ENCODE results near the gene DAAM1. TPM values are rescaled to one million over a fixed set of nuclear protein-coding genes. Genes with fewer than 3 reads are reported as not detected.

Gene DAAM1
- total RNA-seq, 2 donors from 2014 or later: 61.4 to 67.0 TPM

DNA sequence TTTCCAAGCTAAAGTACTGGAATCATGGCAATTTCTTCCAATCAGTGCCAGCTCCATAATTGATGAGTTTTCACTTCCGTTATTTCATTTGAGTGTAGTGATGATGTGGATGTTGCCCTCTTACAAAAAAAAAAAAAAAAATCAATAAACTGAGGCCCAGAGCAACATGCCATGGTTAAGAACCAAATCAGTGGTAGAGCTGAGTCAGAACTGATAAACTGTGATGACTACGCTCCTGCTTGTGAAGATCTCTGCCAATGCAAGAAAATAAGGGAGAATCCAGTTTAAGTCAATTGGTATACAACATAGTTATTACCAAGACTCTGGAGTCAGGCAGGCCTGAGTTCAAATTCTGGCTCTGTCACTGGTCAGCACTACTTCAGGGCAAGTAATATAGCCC, 174.0 kb downstream of the DAAM1 start:
- peaks cover 0 to 76% of the 10 kb centered on the region in 2 donors for H3K4me1 ChIP-seq
- H3K36me3 ChIP-seq: peaks cover 22% of the 10 kb centered on the region
- H3K27ac ChIP-seq: peak overlapping the region; percentile 76 to 86
- H3K4me3 ChIP-seq: no peak overlapping the region
- no peaks in the 10 kb centered on the region for H3K27me3 ChIP-seq
- H3K9me3 ChIP-seq: no peaks in the 10 kb centered on the region
- no peak for DNase-seq (ENCODE audit: low spot score)
- TF ChIP-seq, protein P1, sequence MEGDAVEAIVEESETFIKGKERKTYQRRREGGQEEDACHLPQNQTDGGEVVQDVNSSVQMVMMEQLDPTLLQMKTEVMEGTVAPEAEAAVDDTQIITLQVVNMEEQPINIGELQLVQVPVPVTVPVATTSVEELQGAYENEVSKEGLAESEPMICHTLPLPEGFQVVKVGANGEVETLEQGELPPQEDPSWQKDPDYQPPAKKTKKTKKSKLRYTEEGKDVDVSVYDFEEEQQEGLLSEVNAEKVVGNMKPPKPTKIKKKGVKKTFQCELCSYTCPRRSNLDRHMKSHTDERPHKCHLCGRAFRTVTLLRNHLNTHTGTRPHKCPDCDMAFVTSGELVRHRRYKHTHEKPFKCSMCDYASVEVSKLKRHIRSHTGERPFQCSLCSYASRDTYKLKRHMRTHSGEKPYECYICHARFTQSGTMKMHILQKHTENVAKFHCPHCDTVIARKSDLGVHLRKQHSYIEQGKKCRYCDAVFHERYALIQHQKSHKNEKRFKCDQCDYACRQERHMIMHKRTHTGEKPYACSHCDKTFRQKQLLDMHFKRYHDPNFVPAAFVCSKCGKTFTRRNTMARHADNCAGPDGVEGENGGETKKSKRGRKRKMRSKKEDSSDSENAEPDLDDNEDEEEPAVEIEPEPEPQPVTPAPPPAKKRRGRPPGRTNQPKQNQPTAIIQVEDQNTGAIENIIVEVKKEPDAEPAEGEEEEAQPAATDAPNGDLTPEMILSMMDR (IDR thresholded peaks at IDR 0.05): no peak

DNA sequence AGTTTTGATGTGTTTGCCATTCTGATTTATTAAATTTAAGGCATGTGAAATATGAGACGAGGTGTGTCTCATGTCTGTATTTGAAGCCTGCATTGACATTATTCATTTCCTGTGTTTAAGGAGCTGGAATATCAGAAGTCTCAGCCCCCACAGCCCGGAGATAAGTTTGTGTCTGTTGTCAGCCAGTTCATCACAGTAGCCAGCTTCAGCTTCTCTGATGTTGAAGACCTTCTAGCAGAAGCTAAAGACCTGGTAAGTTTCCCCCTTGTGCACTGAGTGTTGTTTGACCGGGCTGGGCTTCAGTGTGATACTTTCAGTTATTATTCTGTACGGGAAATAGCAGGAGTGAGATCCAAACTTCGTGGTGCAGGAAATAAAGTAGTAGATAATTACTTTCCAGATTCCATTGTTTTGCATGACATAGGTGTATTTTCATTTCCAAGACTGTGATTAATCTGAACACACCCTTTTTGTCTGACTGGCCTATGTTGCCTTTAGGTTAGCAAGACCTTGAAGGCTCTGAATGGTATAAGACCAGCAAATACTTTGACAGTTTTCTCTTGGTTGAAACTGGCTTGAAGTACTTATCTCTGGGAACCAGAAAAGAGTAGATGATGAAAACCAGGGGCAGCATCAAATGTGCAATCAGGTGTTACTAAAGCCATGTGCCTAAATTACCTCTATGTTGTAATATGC, 175.2 kb downstream of the DAAM1 start:
- Histone ChIP-seq H3K9me3 (no peaks in the 10 kb centered on the region), H3K27ac (peak overlapping the region; percentile 76 to 86), H3K4me3 (no peak overlapping the region), H3K36me3 (peaks cover 33% of the 10 kb centered on the region), H3K4me1 (peaks cover 0 to 64% of the 10 kb centered on the region in 2 donors), H3K27me3 (no peaks in the 10 kb centered on the region)
- TF ChIP-seq, protein P1 (IDR thresholded peaks at IDR 0.05): no peak
- no peak for DNase-seq (ENCODE audit: low spot score)

DNA sequence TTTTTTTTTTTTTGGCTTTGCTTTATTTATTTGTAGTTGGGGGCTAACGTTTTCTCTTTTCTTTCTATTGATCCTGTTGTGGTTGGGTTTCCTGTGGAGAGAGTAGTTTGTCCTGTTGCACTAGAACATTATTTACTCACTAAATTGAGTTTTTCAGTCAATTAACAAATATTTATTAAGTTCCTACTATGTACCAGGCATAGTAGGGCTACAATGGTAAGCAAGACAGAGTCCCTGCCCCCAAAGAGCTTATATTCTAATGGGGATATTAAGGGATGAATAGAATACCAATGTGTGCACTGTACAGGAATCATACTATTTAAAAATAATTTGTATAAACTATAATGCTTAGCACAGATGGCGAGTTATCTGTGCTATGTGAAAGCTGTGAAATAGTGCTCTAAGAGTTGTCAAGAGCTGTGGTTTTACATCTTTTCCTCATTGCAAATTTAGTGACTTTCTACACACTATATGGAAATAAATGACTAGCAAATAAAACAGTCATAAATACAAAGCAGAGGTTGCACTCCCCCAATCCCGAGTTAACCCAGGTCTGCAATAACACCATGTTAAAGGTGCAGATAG, 181.8 kb downstream of the DAAM1 start:
- TF ChIP-seq, protein P1 (IDR thresholded peaks at IDR 0.05): no peak
- H3K27ac ChIP-seq: peak overlapping the region in 1 of 2 donors; percentile 78
- no peaks in the 10 kb centered on the region for H3K27me3 ChIP-seq
- no peak for DNase-seq (ENCODE audit: low spot score)
- H3K36me3 ChIP-seq: peaks cover 24% of the 10 kb centered on the region
- no peak overlapping the region for H3K4me3 ChIP-seq
- H3K4me1 ChIP-seq: peaks cover 0 to 48% of the 10 kb centered on the region in 2 donors
- no peaks in the 10 kb centered on the region for H3K9me3 ChIP-seq

DNA sequence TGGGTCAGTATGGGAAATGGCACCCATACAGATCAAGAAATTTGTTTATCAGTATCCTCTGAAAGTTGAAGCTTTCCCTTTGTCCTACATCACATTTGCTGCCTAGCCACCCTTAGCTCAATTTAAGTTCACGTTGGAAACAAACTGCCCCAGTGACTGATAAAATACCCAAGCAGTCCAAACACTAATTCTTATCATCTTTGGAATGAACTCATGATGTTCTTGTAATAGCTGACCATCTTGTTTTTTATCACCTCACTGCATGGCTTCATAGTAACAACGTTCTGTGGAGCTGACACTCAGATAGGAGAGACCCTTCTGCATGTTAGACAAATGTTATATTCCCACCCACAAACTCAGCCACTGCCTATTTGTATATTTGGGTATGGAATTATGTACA, 183.3 kb downstream of the DAAM1 start:
- no peak for DNase-seq (ENCODE audit: low spot score)
- H3K4me1 ChIP-seq: peaks cover 0 to 42% of the 10 kb centered on the region in 2 donors
- H3K36me3 ChIP-seq: peaks cover 19% of the 10 kb centered on the region
- no peaks in the 10 kb centered on the region for H3K9me3 ChIP-seq
- no peaks in the 10 kb centered on the region for H3K27me3 ChIP-seq
- TF ChIP-seq, protein P1 (IDR thresholded peaks at IDR 0.05): no peak
- H3K4me3 ChIP-seq: no peak overlapping the region
- H3K27ac ChIP-seq: peak overlapping the region; percentile 46 to 78

DNA sequence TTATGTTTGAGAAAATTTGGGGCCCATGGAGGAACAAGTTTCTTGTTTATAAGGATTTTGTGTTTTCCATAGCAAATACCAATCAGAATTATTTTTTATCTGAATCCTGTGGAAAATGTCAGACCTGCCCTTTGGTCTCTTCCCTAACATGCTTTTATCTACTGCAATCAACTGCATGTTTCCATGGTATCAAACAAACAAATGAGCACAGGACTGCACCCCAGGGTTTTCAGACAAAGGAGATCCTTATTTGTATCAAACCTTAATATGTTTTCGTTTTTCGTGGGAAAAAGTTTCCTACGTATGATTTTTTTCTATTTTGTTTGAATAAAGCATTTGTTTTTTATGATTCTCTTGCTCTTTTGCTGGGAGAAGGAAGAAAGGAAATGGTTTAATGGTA, 185.6 kb downstream of the DAAM1 start:
- Histone ChIP-seq H3K27ac (peak overlapping the region; percentile 46 to 78), H3K36me3 (no peaks in the 10 kb centered on the region), H3K9me3 (no peaks in the 10 kb centered on the region), H3K4me1 (peaks cover 0 to 61% of the 10 kb centered on the region in 2 donors), H3K4me3 (no peak overlapping the region), H3K27me3 (no peaks in the 10 kb centered on the region)
- TF ChIP-seq, protein P1 (IDR thresholded peaks at IDR 0.05): no peak
- DNase-seq (ENCODE audit: low spot score): no peak

All from right atrium auricular region (tissue), 2 donors.